Trophoblast cell (in vitro differentiated cells and primary cell): Measurements from ENCODE around the gene FOCAD.

Source experiments
- DNase-seq, 2 donors: peaks; one replicate each; pipeline ENCODE4 v3.0.0-alpha.2; 2016
- H2AFZ ChIP-seq: 2 replicates; pipeline ENCODE4 v1.6.1; 2013; ENCODE audit warnings: low read length, moderate library complexity, mild to moderate bottlenecking; ENCODE audit not compliant: insufficient read depth, poor library complexity
- H2AK5ac ChIP-seq: 2 replicates; pipeline ENCODE4 v1.6.1; 2013; ENCODE audit warnings: mild to moderate bottlenecking, low read length
- H2BK120ac ChIP-seq: 2 replicates; pipeline ENCODE4 v1.6.1; 2013; ENCODE audit warnings: low read length, mild to moderate bottlenecking, moderate library complexity; ENCODE audit not compliant: insufficient read depth, poor library complexity
- H2BK12ac ChIP-seq: 2 replicates; pipeline ENCODE4 v1.6.1; 2013; ENCODE audit warnings: mild to moderate bottlenecking, low read length, moderate library complexity
- H2BK5ac ChIP-seq: 2 replicates; pipeline ENCODE4 v1.6.1; 2013; ENCODE audit warnings: low read length, low read depth, moderate library complexity, mild to moderate bottlenecking; ENCODE audit not compliant: poor library complexity
- H3K14ac ChIP-seq: 2 replicates; pipeline ENCODE4 v1.6.1; 2013; ENCODE audit warnings: mild to moderate bottlenecking, low read length
- H3K18ac ChIP-seq: 2 replicates; pipeline ENCODE4 v1.6.1; 2013; ENCODE audit warnings: mild to moderate bottlenecking, low read length
- H3K23ac ChIP-seq: 2 replicates; pipeline ENCODE4 v1.6.1; 2013; ENCODE audit warnings: low read length
- H3K27ac ChIP-seq: 2 replicates; pipeline ENCODE4 v1.5.1; 2013; ENCODE audit warnings: low read depth, mild to moderate bottlenecking, inconsistent platforms, low read length, moderate library complexity
- H3K27me3 ChIP-seq: 2 replicates; pipeline ENCODE4 v1.6.1; 2013; ENCODE audit warnings: inconsistent platforms, mild to moderate bottlenecking, low read length, moderate library complexity; ENCODE audit not compliant: insufficient read depth
- H3K36me3 ChIP-seq, 2 experiments: 1 replicate in 1 of 2; 2 replicates in 1 of 2; pipeline ENCODE4 v1.6.1; 2013; ENCODE audit warnings: low read length in 2 of 2, mild to moderate bottlenecking in 2 of 2, moderate library complexity in 1 of 2; ENCODE audit not compliant: insufficient read depth in 2 of 2, control insufficient read depth in 1 of 2
- H3K4ac ChIP-seq: 2 replicates; pipeline ENCODE4 v1.6.1; 2013; ENCODE audit warnings: low read depth, mild to moderate bottlenecking, low read length, moderate library complexity
- H3K4me1 ChIP-seq, 2 experiments: 1 replicate in 1 of 2; 2 replicates in 1 of 2; pipeline ENCODE4 v1.6.1; 2013; ENCODE audit warnings: low read length in 2 of 2, mild to moderate bottlenecking in 2 of 2, moderate library complexity in 1 of 2; ENCODE audit not compliant: insufficient read depth in 2 of 2, control insufficient read depth in 1 of 2
- H3K4me2 ChIP-seq: 2 replicates; pipeline ENCODE4 v1.6.1; 2013; ENCODE audit warnings: inconsistent platforms, mild to moderate bottlenecking, low read length, moderate library complexity
- H3K4me3 ChIP-seq: 2 replicates; pipeline ENCODE4 v1.5.1; 2013; ENCODE audit warnings: mild to moderate bottlenecking, low read depth, low read length, inconsistent platforms
- H3K79me1 ChIP-seq: one replicate; pipeline ENCODE4 v1.6.1; 2013; ENCODE audit warnings: low read length
- H3K79me2 ChIP-seq: 2 replicates; pipeline ENCODE4 v1.6.1; 2013; ENCODE audit warnings: low read length, mild to moderate bottlenecking; ENCODE audit not compliant: control insufficient read depth, insufficient read depth, poor library complexity
- H3K9ac ChIP-seq: 2 replicates; pipeline ENCODE4 v1.6.1; 2013; ENCODE audit warnings: mild to moderate bottlenecking, low read length
- H3K9me3 ChIP-seq: 2 replicates; pipeline ENCODE4 v1.6.1; 2013; ENCODE audit warnings: low read depth, mild to moderate bottlenecking, control low read depth, inconsistent platforms, low read length; ENCODE audit not compliant: insufficient read depth
- H4K12ac ChIP-seq: 2 replicates; pipeline ENCODE4 v1.6.1; 2013; ENCODE audit warnings: low read depth, mild to moderate bottlenecking, low read length, moderate library complexity
- H4K8ac ChIP-seq: 2 replicates; pipeline ENCODE4 v1.6.1; 2013; ENCODE audit warnings: low read depth, mild to moderate bottlenecking, low read length, moderate library complexity
- H4K91ac ChIP-seq: one replicate; pipeline ENCODE4 v1.6.1; 2013; ENCODE audit warnings: low read depth, mild to moderate bottlenecking, low read length, moderate library complexity
- WGBS: extraction: QIAGEN DNeasy Blood & Tissue Kit; methylation state at CpG from one replicate; pipeline ENCODE4 v1.1.7; 2013; ENCODE audit warnings: missing lambda C conversion rate; ENCODE audit not compliant: insufficient read length, insufficient coverage; ENCODE audit errors: extremely low coverage; 5-methylcytosine and 5-hydroxymethylcytosine counted together

Gene FOCAD

DNA sequence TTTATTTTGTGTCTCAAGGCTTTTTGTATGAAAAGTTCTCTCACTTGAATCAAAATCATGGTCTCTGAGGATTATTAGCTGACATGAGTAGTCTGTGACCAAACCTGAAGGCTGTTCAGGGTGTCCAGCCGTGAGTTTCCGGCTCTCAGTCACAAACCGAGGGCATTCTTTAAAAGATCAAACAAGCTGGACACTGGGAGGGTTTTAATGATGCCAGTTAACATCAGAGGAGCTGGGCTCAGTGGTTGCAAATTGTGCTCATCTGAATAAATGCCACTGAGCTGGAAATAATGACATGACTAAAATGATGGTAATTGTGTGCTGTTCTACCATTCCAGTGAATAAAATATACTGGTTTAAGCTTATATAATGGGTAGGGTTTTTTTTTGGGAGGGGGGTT is 153.1 kb downstream of the FOCAD start:
- no peaks in the 10 kb centered on the region for H3K79me2 ChIP-seq
- no peak overlapping the region for H3K23ac ChIP-seq
- H2AFZ ChIP-seq: no peak overlapping the region
- no peaks in the 10 kb centered on the region for H3K4me1 ChIP-seq
- no peak overlapping the region for H3K18ac ChIP-seq
- no peak overlapping the region for H3K27ac ChIP-seq
- H3K27me3 ChIP-seq: no peaks in the 10 kb centered on the region
- no CpG with 5 or more reads among the region's 3 CpGs for WGBS
- H2AK5ac ChIP-seq: no peak overlapping the region
- H2BK12ac ChIP-seq: no peak overlapping the region
- H3K14ac ChIP-seq: no peak overlapping the region
- no peak overlapping the region for H3K4ac ChIP-seq
- H2BK5ac ChIP-seq: no peak overlapping the region
- H3K9me3 ChIP-seq: no peaks in the 10 kb centered on the region
- no peak overlapping the region for H4K91ac ChIP-seq
- peaks cover 0 to 3% of the 10 kb centered on the region in 2 experiments for H3K36me3 ChIP-seq
- no peak for DNase-seq
- no peak overlapping the region for H3K4me3 ChIP-seq
- no peak overlapping the region for H3K4me2 ChIP-seq
- H2BK120ac ChIP-seq: no peak overlapping the region
- no peak overlapping the region for H3K9ac ChIP-seq
- H4K12ac ChIP-seq: no peak overlapping the region
- no peak overlapping the region for H4K8ac ChIP-seq
- H3K79me1 ChIP-seq: no peaks in the 10 kb centered on the region

- Histone ChIP-seq H3K14ac (no peak overlapping the region), H3K4me3 (no peak overlapping the region), H2AFZ (no peak overlapping the region), H3K79me2 (no peaks in the 10 kb centered on the region), H3K27me3 (no peaks in the 10 kb centered on the region), H3K18ac (no peak overlapping the region), H3K23ac (no peak overlapping the region), H2BK12ac (no peak overlapping the region), H3K27ac (no peak overlapping the region), H4K91ac (no peak overlapping the region), H3K4me1 (no peaks in the 10 kb centered on the region), H3K79me1 (no peaks in the 10 kb centered on the region), H4K12ac (no peak overlapping the region), H4K8ac (no peak overlapping the region), H2BK5ac (no peak overlapping the region), H3K36me3 (peaks cover 0 to 3% of the 10 kb centered on the region in 2 experiments), H2BK120ac (no peak overlapping the region), H3K4ac (no peak overlapping the region), H2AK5ac (no peak overlapping the region), H3K4me2 (no peak overlapping the region), H3K9ac (no peak overlapping the region), H3K9me3 (no peaks in the 10 kb centered on the region)
- WGBS: no CpG with 5 or more reads among the region's 1 CpG
- DNase-seq: peak in 1 of 2 donors; percentile 41
Observed at GRCh38 chr9:20838218-20838617, 154.2 kb downstream of the FOCAD start.

DNA sequence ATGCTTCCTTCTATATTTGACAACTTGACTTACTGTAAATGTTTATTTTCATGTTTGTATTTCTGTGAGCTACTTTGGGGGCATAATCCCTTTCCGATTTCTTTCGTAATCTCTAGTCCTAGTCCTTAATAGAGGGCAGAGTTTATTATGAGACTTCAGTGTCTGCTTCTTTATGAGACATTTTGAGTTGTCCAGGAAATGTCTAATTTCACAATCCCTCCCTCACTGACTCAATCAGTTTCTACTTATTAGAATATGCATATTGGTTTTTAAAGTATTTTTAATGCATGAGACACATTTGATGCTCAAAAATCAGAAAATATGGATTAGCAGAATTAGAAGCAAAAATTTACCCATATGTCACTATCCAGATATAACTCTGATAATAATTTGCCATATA is 160.9 kb downstream of the FOCAD start:
- Histone ChIP-seq H3K27me3 (no peaks in the 10 kb centered on the region), H3K4me2 (no peak overlapping the region), H3K18ac (no peak overlapping the region), H2BK12ac (no peak overlapping the region), H2AFZ (no peak overlapping the region), H3K4me3 (no peak overlapping the region), H2BK120ac (no peak overlapping the region), H3K79me1 (no peaks in the 10 kb centered on the region), H4K91ac (no peak overlapping the region), H2BK5ac (no peak overlapping the region), H3K4ac (no peak overlapping the region), H3K4me1 (no peaks in the 10 kb centered on the region), H3K23ac (no peak overlapping the region), H3K9ac (no peak overlapping the region), H3K79me2 (no peaks in the 10 kb centered on the region), H3K9me3 (no peaks in the 10 kb centered on the region), H2AK5ac (no peak overlapping the region), H4K8ac (no peak overlapping the region), H4K12ac (no peak overlapping the region), H3K14ac (no peak overlapping the region), H3K36me3 (no peaks in the 10 kb centered on the region), H3K27ac (no peak overlapping the region)
- DNase-seq: no peak
- WGBS: no CpG with 5 or more reads among the region's 2 CpGs

DNA sequence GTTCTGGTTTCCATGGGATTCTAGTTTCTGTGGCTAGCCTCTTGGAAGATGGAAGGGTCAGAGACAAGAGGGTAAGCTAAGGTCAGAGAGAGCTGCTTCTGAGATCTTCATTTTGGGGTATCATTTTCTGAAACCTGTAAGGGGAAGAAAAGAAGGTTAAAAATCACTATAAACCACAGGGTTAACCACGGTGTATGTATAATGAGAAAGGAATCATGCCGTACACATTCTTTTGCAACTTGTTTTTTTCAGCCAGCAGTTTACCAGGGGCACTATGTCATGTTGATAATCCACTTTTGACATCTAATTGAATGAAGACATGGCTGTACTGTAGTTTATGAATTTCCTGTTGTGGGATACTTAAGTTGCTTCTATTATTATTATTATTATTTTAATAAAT is 164.4 kb downstream of the FOCAD start:
- Histone ChIP-seq H3K4me2 (no peak overlapping the region), H3K4ac (no peak overlapping the region), H2BK12ac (no peak overlapping the region), H3K4me3 (no peak overlapping the region), H3K27me3 (no peaks in the 10 kb centered on the region), H2AK5ac (no peak overlapping the region), H3K18ac (no peak overlapping the region), H3K79me2 (no peaks in the 10 kb centered on the region), H3K9ac (no peak overlapping the region), H3K9me3 (no peaks in the 10 kb centered on the region), H3K14ac (no peak overlapping the region), H3K23ac (no peak overlapping the region), H3K36me3 (no peaks in the 10 kb centered on the region), H4K8ac (no peak overlapping the region), H3K27ac (no peak overlapping the region), H2AFZ (no peak overlapping the region), H2BK5ac (no peak overlapping the region), H4K91ac (no peak overlapping the region), H4K12ac (no peak overlapping the region), H3K79me1 (no peaks in the 10 kb centered on the region), H2BK120ac (no peak overlapping the region), H3K4me1 (no peaks in the 10 kb centered on the region)
- no CpG with 5 or more reads among the region's 2 CpGs for WGBS
- no peak for DNase-seq
